ENCODE data around the gene HKDC1. TPM values are rescaled to one million over a fixed set of nuclear protein-coding genes. Genes with fewer than 3 reads are reported as not detected.
A peak's percentile ranks its signal among the peaks of the same experiment; 100 is the strongest.

HKDC1 gene
- total RNA-seq, 2 experiments from 2014 or later: 0.40 TPM; not detected in 1

- H3K36me3 Mint-ChIP-seq (ENCODE audit: low read depth): no peaks in the 10 kb centered on the region
- ATAC-seq (no peak), DNase-seq (no peak)
- intact Hi-C loops (cut with micrococcal nuclease): no loop called here
- no peak for TF ChIP-seq CTCF (IDR thresholded peaks at IDR 0.05)
- CTCF ChIA-PET: interaction anchor here (0.9 to 3.2 kb wide), 4 partner anchors 158 to 176 kb away, joined by 3 to 12 read pairs (median 4); no protein-coding TSS in a partner anchor
- no peak overlapping the region for H3K4me3 Mint-ChIP-seq
- POLR2A ChIA-PET: no interaction called here
- H3K4me1 Mint-ChIP-seq (ENCODE audit: low read depth): peaks cover 40% of the 10 kb centered on the region
- no peaks in the 10 kb centered on the region for H3K9me3 Mint-ChIP-seq
- H3K27ac Mint-ChIP-seq: no peak overlapping the region
- no peaks in the 10 kb centered on the region for H3K27me3 Mint-ChIP-seq
These were observed 12.1 kb downstream of the HKDC1 start for GRCh38 chr10:69232252-69232651.

GRCh38 chr10:69232736-69233480 is 12.8 kb downstream of the HKDC1 start:
- Mint-ChIP-seq H3K27me3 (no peaks in the 10 kb centered on the region), H3K36me3 (ENCODE audit: low read depth) (no peaks in the 10 kb centered on the region), H3K4me1 (ENCODE audit: low read depth) (peaks cover 40% of the 10 kb centered on the region), H3K9me3 (no peaks in the 10 kb centered on the region), H3K4me3 (no peak overlapping the region), H3K27ac (peak overlapping the region; percentile 17)
- no peak for TF ChIP-seq CTCF (IDR thresholded peaks at IDR 0.05)
- intact Hi-C loops (cut with micrococcal nuclease): no loop called here
- ChIA-PET POLR2A (interaction anchor here (0.9 kb wide), 1 partner anchor 10 kb away, joined by 4 read pairs; no protein-coding TSS in a partner anchor), CTCF (interaction anchor here (0.9 to 3.2 kb wide), 6 partner anchors 10 to 176 kb away, joined by 3 to 12 read pairs (median 4); no protein-coding TSS in a partner anchor)
- ATAC-seq (no peak), DNase-seq (no peak)

- CTCF ChIA-PET: interaction anchor here (1.4 to 7.1 kb wide), 3 partner anchors 12 to 174 kb away, joined by 4 to 96 read pairs (median 5); no protein-coding TSS in a partner anchor
- intact Hi-C loops (cut with micrococcal nuclease): no loop called here
- Mint-ChIP-seq H3K9me3 (no peaks in the 10 kb centered on the region), H3K27me3 (no peaks in the 10 kb centered on the region), H3K4me3 (no peak overlapping the region), H3K4me1 (ENCODE audit: low read depth) (peaks cover 25% of the 10 kb centered on the region), H3K27ac (no peak overlapping the region), H3K36me3 (ENCODE audit: low read depth) (no peaks in the 10 kb centered on the region)
- no peak for DNase-seq
- TF ChIP-seq CTCF (IDR thresholded peaks at IDR 0.05): no peak
- POLR2A ChIA-PET: no interaction called here
- ATAC-seq: no peak
These were observed 14.3 kb downstream of the HKDC1 start for GRCh38 chr10:69234447-69234846.

GRCh38 chr10:69237528-69238159 is 17.5 kb downstream of the HKDC1 start:
- TF ChIP-seq CTCF (IDR thresholded peaks at IDR 0.05): peak; percentile 91
- intact Hi-C loops (cut with micrococcal nuclease): loop anchor here (2.0 to 5.0 kb wide), 2 partner anchors 157 to 270 kb away; no protein-coding TSS in a partner anchor
- POLR2A ChIA-PET: interaction anchor here (0.9 kb wide), 1 partner anchor 153 kb away, joined by 3 read pairs; no protein-coding TSS in a partner anchor

More at GRCh38 chr10:69237528-69238159, 17.5 kb downstream of the HKDC1 start:
- Mint-ChIP-seq H3K27me3 (no peaks in the 10 kb centered on the region), H3K9me3 (no peaks in the 10 kb centered on the region), H3K27ac (no peak overlapping the region), H3K36me3 (ENCODE audit: low read depth) (no peaks in the 10 kb centered on the region), H3K4me1 (ENCODE audit: low read depth) (peaks cover 15% of the 10 kb centered on the region), H3K4me3 (no peak overlapping the region)
- ATAC-seq (peak; percentile 99), DNase-seq (peak; percentile 93)
- CTCF ChIA-PET: interaction anchor here (0.8 to 7.1 kb wide), 18 partner anchors 8 to 278 kb away, joined by 3 to 96 read pairs (median 4); no protein-coding TSS in a partner anchor

Measured in activated CD8-positive, alpha-beta T cell treated with anti-CD3 and anti-CD28 coated beads for 36 hours (primary cell).